Measurements from ENCODE around the gene ATP6V0E2.

Gene ATP6V0E2

GRCh38 chr7:149859369-149859768 lies 14.4 kb upstream of the ATP6V0E2 start:
- Histone ChIP-seq H3K4me1 (ENCODE audit: insufficient read depth, low read length) (peaks cover 13% of the 10 kb centered on the region), H3K9me3 (ENCODE audit: insufficient read depth, low read depth, low read length) (no peaks in the 10 kb centered on the region), H3K36me3 (ENCODE audit: insufficient read depth, low read depth, low read length) (no peaks in the 10 kb centered on the region), H3K27me3 (ENCODE audit: insufficient read depth, low read length) (no peaks in the 10 kb centered on the region), H3K27ac (ENCODE audit: low read length) (no peak overlapping the region), H3K9ac (ENCODE audit: low read depth, low read length) (no peak overlapping the region), H3K4me3 (ENCODE audit: low read length) (no peak overlapping the region)

- Histone ChIP-seq H3K27me3 (ENCODE audit: insufficient read depth, low read length) (no peaks in the 10 kb centered on the region), H3K9ac (ENCODE audit: low read depth, low read length) (no peak overlapping the region), H3K36me3 (ENCODE audit: insufficient read depth, low read depth, low read length) (no peaks in the 10 kb centered on the region), H3K9me3 (ENCODE audit: insufficient read depth, low read depth, low read length) (no peaks in the 10 kb centered on the region), H3K4me1 (ENCODE audit: insufficient read depth, low read length) (peaks cover 10% of the 10 kb centered on the region), H3K4me3 (ENCODE audit: low read length) (no peak overlapping the region), H3K27ac (ENCODE audit: low read length) (no peak overlapping the region)
Measured at GRCh38 chr7:149859876-149860275, 13.9 kb upstream of the ATP6V0E2 start.

GRCh38 chr7:149860821-149861727 lies 12.7 kb upstream of the ATP6V0E2 start:
- no peaks in the 10 kb centered on the region; the same call in 1 of the 2 replicates for H3K4me1 ChIP-seq (ENCODE audit: insufficient read depth, low read length)
- H3K9ac ChIP-seq (ENCODE audit: low read depth, low read length), result no peak overlapping the region
- no peak overlapping the region for H3K4me3 ChIP-seq (ENCODE audit: low read length)
- no peaks in the 10 kb centered on the region for H3K27me3 ChIP-seq (ENCODE audit: insufficient read depth, low read length)
- H3K36me3 ChIP-seq (ENCODE audit: insufficient read depth, low read depth, low read length), result no peaks in the 10 kb centered on the region
- H3K27ac ChIP-seq (ENCODE audit: low read length), result no peak overlapping the region
- H3K9me3 ChIP-seq (ENCODE audit: insufficient read depth, low read depth, low read length), result no peaks in the 10 kb centered on the region

DNA sequence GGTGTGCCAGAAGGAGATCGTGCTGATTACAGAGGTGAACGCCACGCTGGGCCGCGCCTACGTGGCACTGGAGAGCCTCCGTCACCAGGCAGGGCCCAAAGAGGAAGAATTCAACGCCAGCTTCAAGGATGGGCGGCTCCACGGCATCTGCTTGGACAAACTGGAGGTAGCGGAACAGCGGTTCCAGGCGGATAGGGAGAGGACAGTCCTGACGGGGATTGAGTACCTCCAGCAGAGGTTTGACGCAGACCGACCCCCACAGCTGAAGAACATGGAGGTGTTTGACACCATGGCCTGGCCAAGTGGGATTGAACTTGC lies 12.1 kb upstream of the ATP6V0E2 start:
- H3K36me3 ChIP-seq (ENCODE audit: insufficient read depth, low read depth, low read length), result no peaks in the 10 kb centered on the region
- H3K4me3 ChIP-seq (ENCODE audit: low read length), result no peak overlapping the region
- H3K27ac ChIP-seq (ENCODE audit: low read length), result no peak overlapping the region
- no peaks in the 10 kb centered on the region for H3K4me1 ChIP-seq (ENCODE audit: insufficient read depth, low read length)
- H3K9me3 ChIP-seq (ENCODE audit: insufficient read depth, low read depth, low read length), result no peaks in the 10 kb centered on the region
- H3K9ac ChIP-seq (ENCODE audit: low read depth, low read length), result no peak overlapping the region
- H3K27me3 ChIP-seq (ENCODE audit: insufficient read depth, low read length), result no peaks in the 10 kb centered on the region

DNA sequence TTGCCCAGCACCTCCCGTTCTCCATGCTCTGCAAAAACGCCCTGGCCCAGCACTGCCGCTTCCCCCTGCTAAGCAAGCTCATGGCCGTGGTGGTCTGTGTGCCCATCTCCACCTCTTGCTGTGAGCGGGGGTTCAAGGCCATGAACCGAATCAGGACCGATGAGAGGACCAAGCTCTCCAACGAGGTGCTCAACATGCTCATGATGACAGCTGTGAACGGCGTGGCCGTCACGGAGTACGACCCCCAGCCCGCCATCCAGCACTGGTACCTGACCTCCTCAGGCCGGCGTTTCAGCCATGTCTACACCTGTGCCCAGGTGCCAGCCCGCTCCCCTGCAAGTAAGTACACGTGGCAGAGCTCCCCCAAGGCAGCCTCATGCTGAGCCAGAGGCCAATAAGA lies 11.6 kb upstream of the ATP6V0E2 start:
- no peaks in the 10 kb centered on the region for H3K36me3 ChIP-seq (ENCODE audit: insufficient read depth, low read depth, low read length)
- no peak overlapping the region for H3K9ac ChIP-seq (ENCODE audit: low read depth, low read length)
- no peaks in the 10 kb centered on the region for H3K9me3 ChIP-seq (ENCODE audit: insufficient read depth, low read depth, low read length)
- H3K4me1 ChIP-seq (ENCODE audit: insufficient read depth, low read length), result no peaks in the 10 kb centered on the region
- H3K4me3 ChIP-seq (ENCODE audit: low read length), result no peak overlapping the region
- no peak overlapping the region for H3K27ac ChIP-seq (ENCODE audit: low read length)
- no peaks in the 10 kb centered on the region for H3K27me3 ChIP-seq (ENCODE audit: insufficient read depth, low read length)

DNA sequence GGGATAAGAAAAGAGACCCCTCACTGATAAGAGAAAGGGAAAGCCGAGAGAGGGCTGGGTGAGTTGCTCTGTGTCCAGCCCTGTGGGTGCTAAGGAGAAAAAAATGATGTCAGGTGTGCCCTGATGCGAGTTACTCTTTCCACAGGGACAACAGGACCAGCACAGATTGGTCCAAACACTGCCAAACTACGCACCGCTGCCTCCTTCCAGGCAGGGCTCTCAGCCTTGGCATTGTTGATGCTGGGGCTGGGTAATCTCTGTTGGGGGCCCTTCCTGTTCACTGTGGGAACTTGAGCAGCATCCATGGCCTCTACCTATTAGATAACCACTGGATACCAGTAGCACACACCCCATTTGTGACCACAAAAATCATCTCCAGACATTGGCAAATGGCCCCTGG lies 10.3 kb upstream of the ATP6V0E2 start:
- no peak overlapping the region for H3K4me3 ChIP-seq (ENCODE audit: low read length)
- no peak overlapping the region for H3K9ac ChIP-seq (ENCODE audit: low read depth, low read length)
- no peaks in the 10 kb centered on the region for H3K36me3 ChIP-seq (ENCODE audit: insufficient read depth, low read depth, low read length)
- H3K27ac ChIP-seq (ENCODE audit: low read length), result no peak overlapping the region
- no peaks in the 10 kb centered on the region for H3K4me1 ChIP-seq (ENCODE audit: insufficient read depth, low read length)
- no peaks in the 10 kb centered on the region for H3K9me3 ChIP-seq (ENCODE audit: insufficient read depth, low read depth, low read length)
- no peaks in the 10 kb centered on the region for H3K27me3 ChIP-seq (ENCODE audit: insufficient read depth, low read length)

GRCh38 chr7:149864023-149864422 lies 9.7 kb upstream of the ATP6V0E2 start:
- Histone ChIP-seq H3K4me3 (ENCODE audit: low read length) (no peak overlapping the region), H3K9me3 (ENCODE audit: insufficient read depth, low read depth, low read length) (no peaks in the 10 kb centered on the region), H3K27ac (ENCODE audit: low read length) (no peak overlapping the region), H3K9ac (ENCODE audit: low read depth, low read length) (no peak overlapping the region), H3K36me3 (ENCODE audit: insufficient read depth, low read depth, low read length) (no peaks in the 10 kb centered on the region), H3K4me1 (ENCODE audit: insufficient read depth, low read length) (no peaks in the 10 kb centered on the region), H3K27me3 (ENCODE audit: insufficient read depth, low read length) (no peaks in the 10 kb centered on the region)

GRCh38 chr7:149864751-149865150 lies 9.0 kb upstream of the ATP6V0E2 start:
- no peak overlapping the region for H3K27ac ChIP-seq (ENCODE audit: low read length)
- no peak overlapping the region for H3K9ac ChIP-seq (ENCODE audit: low read depth, low read length)

DNA sequence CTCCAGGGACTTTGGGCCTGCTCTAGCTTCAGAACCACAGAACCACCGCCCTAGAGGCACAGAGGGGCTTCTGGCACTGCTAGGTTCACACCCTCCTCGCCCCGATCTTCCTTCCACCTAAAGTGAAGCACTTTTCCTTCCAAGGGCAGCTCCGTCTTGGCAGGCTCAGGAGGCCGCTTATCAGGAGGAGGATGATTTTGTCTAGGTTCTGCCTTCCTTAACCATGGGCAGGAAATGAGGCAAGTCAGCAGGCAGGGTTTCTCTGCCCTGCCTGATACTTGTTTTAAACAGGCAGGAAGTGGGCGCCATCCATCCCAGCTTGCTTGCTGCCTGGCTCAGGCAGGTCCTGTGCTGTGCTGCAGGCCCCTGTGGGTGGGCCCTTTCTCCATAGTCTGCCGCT lies 8.3 kb upstream of the ATP6V0E2 start:
- Histone ChIP-seq H3K27me3 (ENCODE audit: insufficient read depth, low read length) (no peaks in the 10 kb centered on the region), H3K9ac (ENCODE audit: low read depth, low read length) (no peak overlapping the region)

More at GRCh38 chr7:149864751-149865150, 9.0 kb upstream of the ATP6V0E2 start:
- Histone ChIP-seq H3K36me3 (ENCODE audit: insufficient read depth, low read depth, low read length) (no peaks in the 10 kb centered on the region), H3K4me1 (ENCODE audit: insufficient read depth, low read length) (no peaks in the 10 kb centered on the region), H3K9me3 (ENCODE audit: insufficient read depth, low read depth, low read length) (no peaks in the 10 kb centered on the region), H3K4me3 (ENCODE audit: low read length) (no peak overlapping the region), H3K27me3 (ENCODE audit: insufficient read depth, low read length) (no peaks in the 10 kb centered on the region)

DNA sequence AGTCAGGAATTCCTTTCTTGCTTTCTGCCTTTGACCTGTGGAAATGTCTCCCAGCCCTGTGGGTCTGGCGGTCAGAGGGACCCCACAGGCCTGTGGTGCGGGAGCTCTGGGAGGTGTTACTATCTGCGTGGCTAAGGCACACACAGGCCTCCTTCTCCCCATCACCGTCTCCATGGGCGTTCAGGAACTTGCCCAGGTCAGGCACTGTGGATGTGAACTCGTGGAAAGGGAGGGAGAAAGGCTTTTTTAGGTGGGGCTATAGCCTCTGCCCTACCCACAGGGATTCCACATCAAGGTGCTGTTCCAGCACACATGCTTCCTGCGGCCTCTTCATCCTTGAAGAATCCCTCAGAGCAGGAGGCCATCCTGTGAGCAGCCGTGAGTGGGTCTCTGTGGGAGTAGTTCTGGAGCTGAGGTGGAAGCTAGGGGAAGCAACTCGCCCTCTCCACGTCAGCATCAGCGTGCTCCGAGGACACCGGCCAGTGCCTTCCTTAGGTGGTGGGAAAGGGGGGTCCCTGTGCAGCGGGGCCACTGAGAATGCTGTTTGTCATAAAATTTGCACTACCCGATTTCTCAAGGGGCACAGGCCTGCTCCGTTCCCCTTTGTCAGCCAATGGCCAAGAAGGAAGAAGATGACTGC lies 7.5 kb upstream of the ATP6V0E2 start:
- Histone ChIP-seq H3K36me3 (ENCODE audit: insufficient read depth, low read depth, low read length) (no peaks in the 10 kb centered on the region), H3K9ac (ENCODE audit: low read depth, low read length) (no peak overlapping the region), H3K9me3 (ENCODE audit: insufficient read depth, low read depth, low read length) (no peaks in the 10 kb centered on the region), H3K27me3 (ENCODE audit: insufficient read depth, low read length) (no peaks in the 10 kb centered on the region), H3K4me1 (ENCODE audit: insufficient read depth, low read length) (no peaks in the 10 kb centered on the region), H3K27ac (ENCODE audit: low read length) (no peak overlapping the region), H3K4me3 (ENCODE audit: low read length) (no peak overlapping the region)

More for the DNA sequence above, 8.3 kb upstream of the ATP6V0E2 start:
- no peaks in the 10 kb centered on the region for H3K4me1 ChIP-seq (ENCODE audit: insufficient read depth, low read length)
- no peak overlapping the region for H3K4me3 ChIP-seq (ENCODE audit: low read length)
- no peaks in the 10 kb centered on the region for H3K36me3 ChIP-seq (ENCODE audit: insufficient read depth, low read depth, low read length)
- no peaks in the 10 kb centered on the region for H3K9me3 ChIP-seq (ENCODE audit: insufficient read depth, low read depth, low read length)
- H3K27ac ChIP-seq (ENCODE audit: low read length), result no peak overlapping the region

DNA sequence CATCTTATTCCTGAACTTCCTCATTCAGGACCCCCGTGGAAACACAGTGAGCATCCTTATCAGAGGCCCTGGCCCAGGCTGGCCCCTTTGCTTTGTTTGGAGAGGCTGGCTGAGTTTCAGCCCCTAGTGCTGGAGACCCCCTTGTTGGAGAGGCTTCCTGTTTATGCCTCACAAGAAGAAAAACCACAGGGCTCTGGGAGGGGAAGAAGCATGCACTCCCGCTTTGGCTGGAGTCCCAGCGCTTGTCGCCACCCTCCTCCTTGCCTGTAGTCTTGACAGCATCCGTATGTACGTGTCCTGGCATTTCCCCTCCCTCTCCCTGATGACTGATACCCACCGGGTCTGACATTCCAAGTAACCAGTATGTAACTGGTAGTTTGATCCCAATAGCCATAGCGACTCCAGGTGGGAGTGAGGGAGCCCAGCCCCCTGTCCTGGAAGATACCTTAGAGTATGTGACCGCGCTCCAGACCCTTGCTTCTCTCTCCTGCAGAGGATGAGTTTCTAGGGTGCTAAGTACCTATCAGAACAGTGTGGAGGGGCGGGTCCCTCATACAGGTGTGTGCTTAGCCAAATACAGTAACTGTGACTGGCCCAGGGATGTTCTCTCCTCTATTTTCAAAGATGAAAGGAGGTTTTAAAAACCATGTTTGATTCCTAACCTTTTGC lies 6.9 kb upstream of the ATP6V0E2 start:
- H3K36me3 ChIP-seq (ENCODE audit: insufficient read depth, low read depth, low read length), result no peaks in the 10 kb centered on the region
- no peak overlapping the region for H3K27ac ChIP-seq (ENCODE audit: low read length)
- H3K4me1 ChIP-seq (ENCODE audit: insufficient read depth, low read length), result no peaks in the 10 kb centered on the region

More for the DNA sequence above, 6.9 kb upstream of the ATP6V0E2 start:
- Histone ChIP-seq H3K9ac (ENCODE audit: low read depth, low read length) (no peak overlapping the region), H3K9me3 (ENCODE audit: insufficient read depth, low read depth, low read length) (no peaks in the 10 kb centered on the region), H3K27me3 (ENCODE audit: insufficient read depth, low read length) (0 out of 2 replicates have a peak, but pooled peaks cover 3% of the 10 kb centered on the region), H3K4me3 (ENCODE audit: low read length) (no peak overlapping the region)

Measured in iPS-20b (cell line).